ENCODE results near the gene NUP43.

The NUP43 gene

GRCh38 chr6:149750136-149750609 lies 3.8 kb upstream of the NUP43 start:
- Histone ChIP-seq H3K4me3 (peak overlapping the region; percentile 79 to 97 (median 90)), H3K27ac (peak overlapping the region; percentile 43 to 96 (median 92))

GRCh38 chr6:149749594-149750135 lies 3.3 kb upstream of the NUP43 start, which contains the start of gene PCMT1:
TSS of gene PCMT1 (plus strand) at chr6:149749741. CDS start at chr6:149749902, 161 bp downstream.
- H3K4me3 ChIP-seq = peak within 1 kb of the TSS; percentile 79 to 97 (median 90)
- H3K27ac ChIP-seq = peak within 1 kb of the TSS; percentile 43 to 96 (median 92)

DNA sequence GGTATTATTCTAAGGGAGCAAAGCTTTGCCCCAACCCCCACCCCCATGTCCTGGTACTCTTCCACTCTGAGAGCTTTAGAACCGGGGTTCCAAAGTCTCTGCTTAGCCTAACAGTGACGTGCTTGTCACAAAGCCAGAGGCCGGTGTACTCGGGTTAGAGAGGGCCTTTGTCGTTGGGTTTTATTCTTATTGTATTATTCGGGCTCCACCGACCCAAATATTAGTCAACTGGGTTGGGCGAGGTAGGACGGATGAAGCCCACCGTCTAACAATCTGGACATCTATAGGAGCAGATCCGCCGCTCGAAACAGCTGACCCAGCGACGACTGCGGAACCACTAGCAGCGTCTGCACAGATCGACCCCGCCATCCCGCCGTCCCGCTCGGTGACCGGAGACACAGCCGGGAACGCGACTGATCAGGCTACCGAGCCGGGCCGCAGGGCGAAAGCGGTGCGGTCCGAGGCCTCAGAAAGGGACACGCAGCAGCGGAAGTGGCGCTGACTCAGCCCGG lies 2.8 kb upstream of the NUP43 start:
- peak overlapping the region in 20 of 21 experiments; percentile 82 to 96 (median 92) for H3K27ac ChIP-seq
- H3K4me3 ChIP-seq = peak overlapping the region; percentile 79 to 97 (median 90)

GRCh38 chr6:149745252-149745651 lies 1.1 kb downstream of the NUP43 start:
- Histone ChIP-seq H3K27ac (peak overlapping the region in 1 of 21 experiments; percentile 89), H3K4me3 (peak overlapping the region in 6 of 7 experiments; percentile 57 to 85 (median 76))

DNA sequence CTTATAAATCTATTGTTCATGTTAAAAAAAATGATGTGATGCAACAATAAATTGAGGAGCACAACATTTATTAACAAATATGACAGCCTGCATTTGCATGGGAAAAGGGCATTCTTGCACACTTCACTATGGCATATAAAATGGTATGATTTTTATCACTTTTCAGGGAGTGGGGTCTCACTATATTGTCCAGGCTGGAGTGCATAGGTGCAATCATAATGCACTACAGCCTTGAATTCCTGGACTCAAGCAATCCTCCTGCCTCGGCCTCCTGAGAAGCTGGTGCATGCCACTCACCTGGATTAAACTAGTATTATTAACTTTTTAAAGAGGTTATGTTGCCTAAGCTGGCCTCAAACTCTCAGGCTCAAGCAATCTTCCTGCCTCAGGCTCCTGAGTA lies 11.4 kb downstream of the NUP43 start:
- Histone ChIP-seq H3K4me3 (no peak overlapping the region), H3K27ac (no peak overlapping the region)

DNA sequence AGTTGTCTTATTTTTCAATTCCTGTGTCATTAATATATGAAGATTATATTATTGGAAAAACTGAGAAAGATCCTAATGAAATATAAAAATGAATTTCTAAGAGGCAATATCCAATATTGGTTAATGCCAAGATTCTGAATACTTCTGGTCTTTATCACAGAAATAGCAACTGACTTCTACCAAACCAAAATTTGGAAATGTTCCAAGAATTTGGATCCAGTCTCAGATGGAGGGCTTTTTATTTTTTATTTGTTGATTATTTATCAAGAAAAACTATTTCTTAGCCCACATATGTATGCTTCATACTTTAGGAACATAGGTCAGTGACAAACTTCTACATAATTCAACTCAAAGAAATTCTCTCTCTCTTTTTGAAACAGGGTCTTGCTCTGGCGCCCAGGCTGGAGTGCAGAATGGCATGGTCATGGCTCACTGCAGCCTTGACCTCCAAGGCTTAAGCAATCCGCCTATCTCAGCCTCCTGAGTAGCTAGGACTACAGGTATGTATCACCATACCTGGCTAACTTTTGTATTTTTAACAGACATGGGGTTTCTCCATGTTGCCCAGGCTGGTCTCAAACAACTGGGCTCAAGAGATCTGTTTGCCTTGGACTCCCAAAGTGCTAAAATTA lies 13.1 kb downstream of the NUP43 start:
- Histone ChIP-seq H3K4me3 (no peak overlapping the region), H3K27ac (no peak overlapping the region)

- peak overlapping the region in 1 of 21 experiments; percentile 11 for H3K27ac ChIP-seq
Measured at GRCh38 chr6:149729824-149730223, 16.5 kb downstream of the NUP43 start.

DNA sequence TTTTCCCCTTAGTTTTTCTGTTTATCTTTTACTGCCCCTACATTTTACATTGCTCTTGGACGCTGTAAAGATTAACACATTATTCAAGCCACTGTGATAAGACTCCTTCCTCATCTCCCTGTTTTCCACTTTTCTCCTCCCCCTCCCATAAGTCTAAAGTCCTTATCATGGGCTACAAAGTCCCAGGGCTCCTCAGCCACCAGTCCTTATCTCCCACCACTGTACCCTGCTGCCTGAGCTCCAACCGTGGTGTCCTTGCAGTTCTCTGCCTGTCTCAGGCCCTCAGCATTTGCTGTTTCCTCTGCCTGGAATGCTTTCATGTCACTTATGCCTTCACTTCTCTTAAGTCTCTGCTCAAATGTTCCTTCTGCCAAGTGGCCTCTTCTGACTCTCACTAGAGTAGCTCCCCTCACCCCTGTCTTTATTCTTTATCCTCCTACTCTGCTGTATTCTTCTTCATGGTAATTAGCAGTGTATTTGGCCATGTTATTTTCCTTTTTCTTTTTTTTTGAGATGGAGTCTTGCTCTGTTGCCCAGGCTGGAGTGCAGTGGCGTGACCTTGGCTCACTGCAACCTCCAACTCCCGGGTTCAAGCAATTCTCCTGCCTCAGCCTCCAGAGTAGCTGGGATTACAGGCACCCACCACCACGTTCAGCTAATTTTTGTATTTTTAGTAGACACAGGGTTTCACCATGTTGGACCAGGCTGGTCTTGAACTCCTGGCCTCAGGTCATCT lies 17.7 kb downstream of the NUP43 start:
- peak overlapping the region in 6 of 21 experiments; percentile 3 to 60 (median 36) for H3K27ac ChIP-seq

More at GRCh38 chr6:149729824-149730223, 16.5 kb downstream of the NUP43 start:
- H3K4me3 ChIP-seq = no peak overlapping the region

DNA sequence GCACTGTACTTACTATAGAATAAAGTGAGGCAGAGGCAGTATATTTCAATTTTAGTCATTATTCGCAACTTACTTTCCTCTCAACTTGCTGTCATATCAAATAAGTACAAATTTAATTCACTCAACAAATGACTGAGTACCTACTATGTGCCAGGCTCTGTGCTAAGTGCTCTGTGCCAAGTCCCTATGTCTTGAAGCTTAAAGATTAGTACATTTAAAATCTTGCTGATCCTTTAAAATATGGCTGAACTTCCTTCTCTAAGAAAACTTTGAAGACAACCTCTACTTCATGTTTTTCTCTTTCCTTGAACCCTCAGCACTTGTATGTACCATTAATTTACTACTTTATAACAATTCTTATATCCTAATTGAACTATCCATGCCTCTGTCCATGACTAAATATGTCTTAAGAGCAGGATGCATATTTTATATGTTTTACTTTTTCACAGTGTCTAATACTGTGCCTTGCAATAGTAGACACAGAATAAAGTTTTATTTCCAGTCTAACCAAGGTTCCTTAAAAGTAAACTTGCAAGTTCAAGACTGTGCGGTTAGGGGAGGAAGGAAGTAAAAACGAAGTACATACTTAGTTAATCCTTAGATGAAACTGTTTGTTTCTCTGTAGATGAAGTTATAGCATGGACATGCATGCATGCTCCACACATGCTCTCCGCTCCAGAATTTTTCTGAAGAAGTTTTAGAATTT lies 18.4 kb downstream of the NUP43 start:
- Histone ChIP-seq H3K4me3 (no peak overlapping the region), H3K27ac (peak overlapping the region in 4 of 21 experiments; percentile 15 to 60 (median 42))

More for the DNA sequence above, 17.7 kb downstream of the NUP43 start:
- H3K4me3 ChIP-seq = no peak overlapping the region

GRCh38 chr6:149725785-149726184 lies 20.5 kb downstream of the NUP43 start:
- no peak overlapping the region for H3K4me3 ChIP-seq
- H3K27ac ChIP-seq = no peak overlapping the region

- H3K27ac ChIP-seq = no peak overlapping the region
- H3K4me3 ChIP-seq = no peak overlapping the region
Measured at GRCh38 chr6:149723771-149724417, 22.4 kb downstream of the NUP43 start.

DNA sequence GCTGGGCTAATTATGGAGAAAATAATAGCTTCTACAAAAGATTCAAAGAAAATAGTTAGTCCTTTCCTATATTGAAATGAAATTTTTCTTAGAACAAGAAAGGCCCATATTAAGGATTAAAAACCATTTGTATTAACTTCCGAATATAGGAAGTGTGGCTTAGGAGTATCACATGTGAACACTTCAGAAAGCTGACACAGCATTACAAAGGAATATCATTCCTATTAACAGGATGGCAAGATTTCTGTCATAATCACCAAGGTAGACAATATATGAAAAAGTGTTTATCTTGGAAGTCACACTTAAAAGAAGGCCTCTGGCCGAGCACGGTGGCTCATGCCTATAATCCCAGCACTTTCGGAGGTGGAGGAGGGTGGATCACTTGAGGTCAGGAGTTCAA lies 23.1 kb downstream of the NUP43 start:
- Histone ChIP-seq H3K27ac (no peak overlapping the region), H3K4me3 (no peak overlapping the region)

DNA sequence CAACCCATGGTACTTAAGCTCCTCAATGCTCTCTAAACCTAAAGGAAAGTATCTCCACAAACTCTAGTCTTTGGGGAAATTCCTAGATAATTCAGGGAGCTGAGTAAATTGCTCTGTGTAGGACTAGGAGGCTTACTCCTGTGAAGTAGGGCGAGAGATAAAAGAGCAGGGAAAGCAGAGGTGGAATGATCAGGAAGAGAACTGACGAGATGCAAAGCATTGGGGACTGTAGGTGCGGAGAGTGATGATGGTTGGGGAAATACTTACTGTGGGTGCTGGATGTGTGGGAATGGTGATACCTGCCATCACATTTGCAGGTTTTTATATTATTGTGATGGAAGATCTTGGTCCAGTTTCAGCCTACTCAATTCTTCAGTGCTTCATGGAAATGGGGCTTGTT lies 26.8 kb downstream of the NUP43 start:
- H3K27ac ChIP-seq = no peak overlapping the region

GRCh38 chr6:149717588-149718458 lies 28.5 kb downstream of the NUP43 start, which contains the start of gene LATS1:
TSS of gene LATS1 (minus strand) at chr6:149718101. CDS start at chr6:149702126, 15,975 bp downstream.
- peak within 1 kb of the TSS; percentile 74 to 99 (median 86) for H3K4me3 ChIP-seq
- H3K27ac ChIP-seq = peak within 1 kb of the TSS; percentile 73 to 100 (median 98)

More for the DNA sequence above, 26.8 kb downstream of the NUP43 start:
- no peak overlapping the region for H3K4me3 ChIP-seq

- H3K27ac ChIP-seq = peak overlapping the region; percentile 73 to 100 (median 98)
- H3K4me3 ChIP-seq = peak overlapping the region; percentile 74 to 99 (median 86)
Measured at GRCh38 chr6:149717255-149717587, 29.1 kb downstream of the NUP43 start.

DNA sequence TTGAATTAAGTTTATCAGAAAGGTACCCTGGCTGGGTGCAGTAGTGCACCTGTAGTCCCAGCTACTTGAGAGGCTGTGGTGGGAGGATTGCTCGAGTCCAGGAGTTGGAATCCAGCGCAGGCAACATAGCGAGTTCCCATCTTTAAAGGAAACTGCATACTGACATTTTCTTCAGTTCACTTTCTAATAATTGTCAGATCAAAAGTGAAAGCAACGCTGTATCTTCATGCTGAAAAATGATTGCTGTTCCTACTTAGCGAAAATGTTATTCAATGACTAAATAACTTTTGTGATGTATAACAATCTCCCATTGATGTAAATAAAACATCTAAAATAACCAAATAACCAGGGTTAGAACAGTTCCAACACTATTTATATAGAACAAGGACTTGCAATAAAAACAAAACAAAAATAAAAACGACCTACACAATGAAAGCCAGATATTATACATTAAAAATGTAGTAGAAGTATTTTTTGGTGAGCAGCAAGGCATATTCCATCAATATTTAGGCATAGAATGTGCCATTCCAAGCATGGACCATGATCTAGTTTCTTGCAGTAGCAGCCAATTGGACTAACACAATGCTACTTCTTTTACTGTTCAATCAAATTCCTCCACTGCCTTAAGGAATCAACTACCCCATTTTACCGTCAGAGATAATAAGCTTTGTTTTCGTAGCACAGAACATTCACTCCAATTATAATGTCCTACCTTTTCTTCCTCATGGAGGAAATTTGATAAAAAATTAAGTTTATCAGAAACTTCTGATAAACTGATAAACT lies 30.0 kb downstream of the NUP43 start:
- peak overlapping the region in 12 of 21 experiments; percentile 12 to 100 (median 98) for H3K27ac ChIP-seq
- peak overlapping the region; percentile 74 to 99 (median 86) for H3K4me3 ChIP-seq

GRCh38 chr6:149714442-149714841 lies 31.9 kb downstream of the NUP43 start:
- Histone ChIP-seq H3K4me3 (no peak overlapping the region), H3K27ac (no peak overlapping the region)

Data from skin epidermis (tissue), 12 donors.